Measurements from ENCODE around the gene PROC. TPM values are rescaled to one million over a fixed set of nuclear protein-coding genes. Genes with fewer than 3 reads are reported as not detected.

PROC gene
- total RNA-seq, 2 donors from 2014 or later, result 0.26 TPM; not detected in 1

GRCh38 chr2:127475788-127476187, 57.6 kb downstream of the PROC start:
- H3K4me3 ChIP-seq, result no peak overlapping the region
- ATAC-seq, result no peak
- no peaks in the 10 kb centered on the region for H3K4me1 ChIP-seq
- intact Hi-C loops (cut with DNase I), result no loop called here
- 93 to 100% methylated on average over 2 of the region's 2 CpGs for WGBS, 2 donors
- H3K36me3 ChIP-seq (replicated peaks in 1 of 2; ENCODE audit: insufficient read depth in 1 of 2, low read depth in 2 of 2), result peaks cover 0 to 2% of the 10 kb centered on the region in 2 donors
- no peak for TF ChIP-seq POLR2A (IDR thresholded peaks at IDR 0.05)
- no peaks in the 10 kb centered on the region for H3K9me3 ChIP-seq
- no peak overlapping the region for H3K27ac ChIP-seq
- DNase-seq, result no peak
- no peaks in the 10 kb centered on the region for H3K27me3 ChIP-seq

Small RNAs within 50 kb of the gene (microRNA-seq; reads per million reads assigned to microRNA genes)
- 0 reads per million in 2 donors for gene MIR4783 (ENCODE audit: borderline number of aligned reads in 2 of 2, borderline replicate concordance in 2 of 2)

Small RNAs within 50 kb of the gene (small RNA-seq; reads per million reads assigned to genes)
- gene MIR4783 (not detected), gene RNU4-48P (not detected)

Other genes starting within 250 kb of the PROC start
- under 1 TPM in 1 of 2 donors, not detected in 1; 0.52 TPM for gene CYP27C1, start 198.1 kb upstream of the PROC start, total RNA-seq
- gene ERCC3, start 124.3 kb upstream of the PROC start, total RNA-seq, result 10 to 100 TPM; 28.5 to 54.7 TPM
- gene MAP3K2, start 30.5 kb upstream of the PROC start, total RNA-seq, result 10 to 100 TPM; 27.8 to 35.3 TPM
- 10 to 100 TPM; 25.9 to 26.7 TPM for gene IWS1, start 108.1 kb downstream of the PROC start, total RNA-seq
- gene MYO7B, start 117.3 kb downstream of the PROC start, total RNA-seq, result 1 to 10 TPM in 1 of 2 donors, under 1 TPM in 1; 0.33 to 1.8 TPM
- under 1 TPM in 1 of 2 donors, not detected in 1; 0.26 TPM for gene GPR17, start 227.7 kb downstream of the PROC start, total RNA-seq